ENCODE measurements around the gene MLXIP.
A peak's percentile ranks its signal among the peaks of the same experiment; 100 is the strongest.

Gene MLXIP

DNA sequence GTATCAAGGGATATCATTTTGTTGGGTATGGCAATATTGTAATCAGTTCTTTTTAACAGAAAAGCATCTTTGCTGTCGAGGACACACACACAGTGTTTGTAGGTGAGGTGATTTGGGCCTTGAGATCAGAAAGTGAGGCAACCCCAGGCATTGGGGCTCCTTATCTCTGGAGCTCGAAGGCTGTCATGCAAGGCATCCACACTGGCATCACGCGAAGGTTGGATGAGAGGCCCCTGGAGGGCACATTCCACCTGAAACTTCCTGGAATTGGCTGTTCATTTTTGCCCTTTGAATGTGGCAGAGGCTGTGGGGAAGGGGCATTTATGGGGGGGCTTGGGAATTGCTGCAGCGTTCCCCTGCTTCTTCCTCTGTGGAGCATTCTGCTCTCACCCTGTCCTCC is 49.9 kb downstream of the MLXIP start:
- DNase-seq: no peak

GRCh38 chr12:122129131-122129530 is 50.6 kb downstream of the MLXIP start:
- DNase-seq: no peak

DNA sequence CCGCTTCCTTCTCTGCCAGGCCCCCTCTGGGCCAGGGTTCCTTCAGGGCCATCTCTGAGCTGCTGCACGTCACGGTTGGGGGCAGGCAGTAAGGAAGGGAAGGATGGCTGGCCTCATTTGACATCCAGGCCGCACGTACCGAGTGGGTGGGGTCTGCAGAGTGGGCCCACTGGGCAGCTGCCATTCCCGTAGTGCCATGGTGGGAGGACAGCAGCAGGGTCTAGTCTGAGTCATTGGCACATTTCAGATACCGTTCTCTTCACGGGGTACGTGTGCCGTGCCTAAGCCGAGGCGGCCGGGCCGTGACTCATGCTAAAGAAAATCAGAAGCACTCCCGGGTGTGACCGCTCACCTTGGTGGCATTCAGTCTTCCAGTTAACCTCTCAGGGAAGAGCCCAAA is 51.6 kb downstream of the MLXIP start:
- DNase-seq: no peak

GRCh38 chr12:122133192-122133950 is 54.8 kb downstream of the MLXIP start:
- no peak for DNase-seq

DNA sequence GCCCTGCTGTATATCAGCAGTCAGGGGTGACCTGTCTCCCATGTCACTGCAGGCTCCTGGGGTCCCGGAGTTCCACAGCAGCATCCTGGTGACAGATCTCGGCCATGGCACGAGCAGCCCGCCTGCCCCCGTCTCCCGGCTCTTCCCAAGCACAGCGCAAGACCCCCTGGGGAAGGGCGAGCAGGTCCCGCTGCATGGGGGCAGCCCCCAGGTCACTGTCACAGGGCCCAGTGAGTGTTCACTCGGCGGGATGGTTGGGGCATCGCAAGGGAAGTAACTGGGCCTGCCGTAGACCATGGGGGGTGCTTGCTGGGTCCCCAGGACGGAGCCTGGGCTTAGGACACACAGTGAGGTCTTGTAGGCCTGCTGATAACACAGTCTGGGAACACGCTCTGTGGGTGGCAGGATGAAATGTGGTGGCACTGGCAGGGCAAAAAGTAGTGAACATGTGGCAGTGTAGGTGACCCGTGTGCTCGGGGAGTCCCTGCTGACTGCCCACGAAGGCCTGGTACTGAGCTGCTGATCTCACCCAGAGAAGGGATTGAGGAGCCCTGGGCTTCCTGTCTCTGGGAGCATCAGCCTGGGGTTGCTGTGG is 57.0 kb downstream of the MLXIP start:
- DNase-seq: no peak

- DNase-seq: no peak
These were observed 58.7 kb downstream of the MLXIP start for GRCh38 chr12:122137229-122137628.

DNA sequence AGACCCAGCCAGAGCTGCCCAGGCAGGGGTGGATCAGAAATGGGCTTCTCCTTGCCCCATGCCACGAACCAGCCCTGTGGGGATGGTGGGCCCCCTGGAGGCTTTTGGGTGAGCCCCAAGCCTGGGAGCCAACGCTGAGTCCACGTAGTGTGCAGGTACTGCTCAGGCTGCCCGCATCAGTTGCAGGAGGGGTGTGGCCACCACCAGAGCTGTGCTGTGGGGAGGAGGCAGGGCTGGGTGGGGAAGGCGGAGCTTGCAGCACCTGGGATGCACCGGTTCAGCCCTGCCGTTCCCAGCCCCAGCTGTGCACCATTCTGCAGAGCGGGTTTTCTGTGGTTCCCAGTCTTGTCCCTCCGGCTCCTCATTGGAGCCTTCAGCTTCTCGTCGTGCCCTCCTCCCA is 59.1 kb downstream of the MLXIP start:
- no peak for DNase-seq

DNA sequence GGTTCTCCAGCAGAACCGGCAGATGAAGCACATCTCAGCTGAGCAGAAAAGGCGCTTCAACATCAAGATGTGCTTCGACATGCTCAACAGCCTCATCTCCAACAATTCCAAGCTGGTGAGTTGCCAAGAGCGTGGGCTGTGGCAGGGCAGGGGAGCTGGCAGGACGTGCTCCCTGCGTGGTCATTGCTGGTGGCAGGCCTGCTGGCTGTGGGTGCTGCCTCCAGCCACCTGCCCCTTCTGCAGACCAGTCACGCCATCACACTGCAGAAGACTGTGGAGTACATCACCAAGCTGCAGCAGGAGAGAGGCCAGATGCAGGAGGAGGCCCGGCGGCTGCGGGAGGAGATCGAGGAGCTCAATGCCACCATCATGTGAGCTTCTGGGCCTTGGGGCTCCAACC is 59.6 kb downstream of the MLXIP start:
- DNase-seq: no peak

- no peak for DNase-seq
These were observed 60.1 kb downstream of the MLXIP start for GRCh38 chr12:122138616-122139015.

DNA sequence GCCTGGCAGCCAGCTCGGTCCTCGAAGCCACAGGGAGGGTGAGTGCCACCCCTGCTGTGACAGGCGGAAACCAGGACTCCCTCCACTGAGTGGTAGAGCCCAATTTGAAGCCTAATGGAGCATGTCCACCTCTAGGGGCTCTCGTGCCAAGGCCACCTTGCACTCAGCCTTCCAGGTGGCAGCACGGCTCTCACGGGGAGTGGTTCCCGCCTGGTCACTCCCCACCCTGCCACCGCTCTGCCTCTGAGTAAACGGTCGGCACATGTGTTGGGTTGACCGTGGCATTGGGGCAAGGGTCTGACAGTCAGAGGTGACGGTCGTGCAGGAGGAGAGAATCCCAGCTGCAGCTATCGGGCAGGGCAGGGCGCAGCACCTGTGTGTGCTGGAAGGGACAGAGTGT is 60.7 kb downstream of the MLXIP start:
- DNase-seq: no peak

- no peak for DNase-seq
These were observed 61.4 kb downstream of the MLXIP start for GRCh38 chr12:122139941-122140340.

GRCh38 chr12:122140467-122141257 is 62.1 kb downstream of the MLXIP start:
- no peak for DNase-seq

DNA sequence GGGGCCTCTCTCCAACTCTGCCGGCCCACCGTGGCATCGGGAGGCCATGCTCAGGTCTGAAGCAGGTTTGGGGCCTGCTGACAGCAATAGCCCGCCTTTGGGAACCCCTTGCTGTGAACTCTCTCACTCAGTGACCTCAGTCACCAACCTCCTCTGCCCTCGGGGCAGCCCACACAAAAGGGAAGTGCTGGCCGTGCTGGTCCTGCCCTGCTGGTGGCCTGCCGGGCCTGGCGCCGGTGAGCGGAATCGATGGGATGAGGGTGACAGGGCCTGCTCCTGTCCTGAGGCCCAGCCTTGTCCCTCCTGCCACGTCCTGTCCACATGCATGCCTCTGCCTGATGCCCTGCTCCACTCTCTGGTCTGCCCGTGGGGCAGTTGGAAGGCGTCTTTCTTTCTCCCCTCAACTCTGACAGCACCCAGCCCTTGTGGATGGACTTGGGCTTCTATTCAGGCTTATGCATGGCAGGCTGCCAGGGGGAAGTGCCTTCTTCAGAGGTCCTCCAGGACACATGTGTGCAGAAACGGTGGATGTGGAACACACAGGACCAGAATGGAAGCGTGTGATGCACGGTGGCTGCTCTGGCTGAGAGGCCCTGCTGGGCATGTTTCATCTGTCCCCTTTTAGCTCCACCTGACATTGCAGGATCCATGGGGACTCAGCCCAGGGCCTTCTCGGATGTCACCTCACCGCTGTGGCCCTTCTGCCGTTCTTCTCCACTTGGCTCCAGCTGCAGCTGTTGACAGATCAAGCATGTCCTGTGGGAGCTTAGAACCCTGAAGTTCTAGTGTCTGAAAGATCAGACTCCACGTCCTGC is 63.6 kb downstream of the MLXIP start:
- DNase-seq: no peak

DNA sequence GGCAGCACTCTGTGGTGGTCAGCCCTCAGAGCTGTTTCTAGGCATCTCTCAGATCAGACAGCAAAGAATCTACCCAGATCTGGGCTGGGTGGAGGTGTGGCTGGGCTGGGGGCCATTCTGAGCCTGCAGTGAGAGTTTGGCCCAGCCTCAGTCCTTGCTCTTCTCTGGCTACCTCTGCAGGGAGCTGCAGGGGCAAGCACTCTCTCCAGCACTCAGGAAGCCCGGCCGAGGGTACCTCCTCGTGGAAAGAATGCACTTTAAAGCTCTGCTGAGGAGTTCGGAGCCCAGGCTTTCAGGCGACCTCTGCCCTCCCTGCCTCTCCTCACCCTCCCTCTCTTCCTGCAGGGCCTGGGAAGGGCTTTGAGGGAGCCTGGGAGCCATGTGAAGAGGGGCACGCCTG is 64.3 kb downstream of the MLXIP start:
- no peak for DNase-seq

- no peak for DNase-seq
These were observed 66.3 kb downstream of the MLXIP start for GRCh38 chr12:122144885-122145284.

DNA sequence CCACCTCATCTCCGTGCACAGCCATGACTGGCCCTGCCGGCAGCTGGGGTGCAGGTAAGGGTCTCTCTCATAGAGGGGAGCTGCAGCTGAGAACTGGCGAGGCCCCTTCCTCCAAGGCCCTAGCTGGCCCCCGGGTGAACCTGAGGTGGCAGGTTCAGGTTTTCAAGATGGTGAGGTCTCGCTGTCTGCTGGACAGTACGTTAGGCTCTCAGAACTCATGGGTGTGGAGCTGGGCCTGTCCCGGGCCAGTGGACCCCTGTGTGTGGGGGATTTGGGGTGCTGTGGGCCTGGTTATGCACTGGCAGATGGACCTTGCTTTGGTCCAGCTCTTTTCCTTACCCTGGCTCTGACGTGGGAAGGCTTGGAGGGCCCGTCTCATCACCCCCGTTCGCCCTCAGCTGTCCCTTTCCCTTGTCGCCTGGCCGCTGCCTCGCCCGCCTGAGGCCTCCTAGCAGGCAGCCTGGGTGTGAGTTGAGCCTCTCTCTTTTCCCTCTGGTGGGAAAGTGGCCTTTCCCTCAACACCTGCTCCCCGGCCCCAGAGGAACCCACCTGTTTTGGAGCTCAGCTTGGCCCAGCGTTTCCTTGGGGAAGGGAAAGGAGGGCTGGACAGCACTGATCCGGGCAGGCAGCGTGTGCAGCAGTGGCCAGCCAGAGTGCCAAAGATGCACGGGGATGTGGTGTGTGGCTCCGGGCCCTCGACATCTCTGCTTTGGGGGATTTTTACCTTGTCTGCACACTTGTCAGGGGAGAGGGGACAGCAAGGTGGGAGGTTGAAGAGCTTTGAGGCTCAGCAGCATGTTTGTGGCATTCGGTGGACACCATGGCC is 67.2 kb downstream of the MLXIP start:
- DNase-seq: no peak

DNA sequence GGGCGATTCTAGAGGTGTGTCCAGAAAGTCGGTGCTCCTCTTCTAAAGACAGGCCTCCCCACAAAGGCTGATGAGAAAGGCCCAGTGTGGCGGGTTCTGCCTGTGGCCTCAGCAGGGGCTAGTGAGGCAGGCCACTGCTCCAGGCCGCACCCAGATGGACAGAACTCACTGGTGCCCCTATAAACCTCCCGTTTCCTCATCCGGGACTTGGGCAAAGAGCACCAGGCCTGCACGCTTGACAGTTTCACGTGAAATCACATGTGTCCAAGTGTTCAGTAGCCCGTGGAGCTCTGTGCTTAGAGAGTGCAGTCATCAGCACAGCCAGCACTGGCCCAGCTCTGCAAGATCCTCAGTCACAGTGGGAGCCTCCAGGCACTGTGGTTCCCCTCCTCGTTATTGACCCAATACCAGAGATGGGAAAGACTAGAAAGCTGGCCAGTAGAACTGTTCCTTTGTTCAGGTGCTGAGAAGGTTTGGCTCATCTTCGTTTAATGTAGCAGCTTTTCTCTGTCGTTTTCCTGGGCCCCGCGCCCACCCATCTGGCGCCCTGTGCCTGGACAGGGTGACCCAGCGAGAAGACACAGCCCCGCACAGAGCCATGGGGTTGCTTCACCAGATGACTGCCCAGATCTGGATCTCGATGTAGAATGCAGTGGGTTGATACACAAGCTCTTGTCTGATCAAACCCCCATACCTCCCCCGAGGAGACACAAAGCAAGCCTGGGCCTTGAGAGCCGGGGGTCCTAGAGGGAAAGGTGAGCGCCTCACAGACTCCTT is 69.1 kb downstream of the MLXIP start:
- no peak for DNase-seq

GRCh38 chr12:122148657-122149056 is 70.1 kb downstream of the MLXIP start:
- DNase-seq: peak; percentile 16

- no peak for DNase-seq
These were observed 71.6 kb downstream of the MLXIP start for GRCh38 chr12:122150127-122150681.

DNA sequence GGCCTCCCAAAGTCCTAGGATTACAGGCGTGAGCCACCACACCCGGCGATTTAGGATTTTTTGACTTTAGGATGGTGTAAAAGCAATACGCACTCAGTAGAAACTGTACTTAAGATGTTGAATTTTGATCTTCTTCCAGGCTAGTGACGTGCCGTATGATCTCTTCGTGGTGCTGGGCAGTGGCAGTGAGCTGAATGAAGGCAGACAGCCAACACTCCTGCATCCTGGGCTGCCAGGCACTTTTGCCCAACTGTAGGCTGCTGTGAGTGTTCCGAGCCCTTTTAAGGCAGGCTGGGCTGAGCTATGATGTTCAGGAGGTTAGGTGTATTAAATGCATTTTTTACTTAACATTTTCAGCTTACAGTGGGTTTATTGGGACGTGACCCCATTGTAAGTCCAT is 74.2 kb downstream of the MLXIP start:
- no peak for DNase-seq

- DNase-seq: no peak
These were observed 77.1 kb downstream of the MLXIP start for GRCh38 chr12:122155705-122156104.

All from fibroblast of upper back skin (primary cell).